HG03442 (cell line): ENCODE data around the gene ZNF318.
"Not testable (repeated sequence)": the region's sequence is repeated elsewhere in the genome, so short reads cannot be mapped to it uniquely, and the experiment has no call there.

Source experiments
- ATAC-seq: cut with Tn5 transposase; IDR thresholded peaks from one replicate; pipeline ENCODE4 v1.9.1; 2021; ENCODE audit warnings: mild to moderate bottlenecking, moderate library complexity; ENCODE audit not compliant: unreplicated experiment

ZNF318 gene

GRCh38 chr6:43369174-43370002 lies at the start of gene ZNF318:
Gene ZNF318 (minus strand): TSS chr6:43369647. CDS start chr6:43369365, 282 bp downstream.
- ATAC-seq: peak; percentile 82

GRCh38 chr6:43416935-43417334 lies 47.5 kb upstream of the ZNF318 start:
- no peak for ATAC-seq

DNA sequence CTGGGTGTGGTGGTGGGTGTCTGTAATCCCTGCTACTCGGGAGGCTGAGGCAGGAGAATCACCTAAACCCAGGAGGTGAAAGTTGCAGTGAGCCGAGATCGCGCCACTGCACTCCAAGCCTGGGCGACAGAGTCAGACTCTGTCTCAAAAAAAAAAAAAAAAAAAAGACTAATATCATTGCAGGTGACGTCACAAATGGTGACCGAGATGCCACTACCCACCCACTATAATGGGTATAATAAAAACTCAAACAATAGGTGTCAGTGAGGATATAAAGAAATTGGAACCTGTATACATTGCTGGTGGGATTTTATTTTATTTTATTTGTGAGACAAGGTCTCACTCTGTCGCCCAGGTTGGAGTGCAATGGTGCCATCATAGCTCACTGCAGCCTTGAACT lies 45.8 kb upstream of the ZNF318 start:
- ATAC-seq: not testable (repeated sequence)

DNA sequence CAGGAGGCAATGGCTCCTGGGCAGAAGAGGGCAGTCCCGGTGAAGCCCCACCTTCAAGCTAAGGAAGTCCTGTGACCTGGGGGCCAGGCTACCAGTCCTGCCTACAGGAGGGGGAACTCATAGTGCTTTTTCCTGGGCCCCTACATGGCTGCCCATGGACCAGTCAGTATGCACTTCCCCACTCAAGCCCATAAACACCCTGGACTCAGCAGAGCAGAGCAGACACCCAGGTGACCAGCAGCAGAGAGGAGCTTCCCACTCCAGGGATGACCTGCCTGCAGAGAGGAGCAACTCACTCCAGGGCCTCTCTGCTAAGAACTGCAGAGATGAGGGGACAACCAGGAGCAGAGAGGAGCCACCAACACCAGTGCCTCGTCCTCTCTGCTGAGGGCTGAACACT lies 43.6 kb upstream of the ZNF318 start:
- ATAC-seq: no peak

GRCh38 chr6:43412541-43412940 lies 43.1 kb upstream of the ZNF318 start:
- ATAC-seq: no peak

DNA sequence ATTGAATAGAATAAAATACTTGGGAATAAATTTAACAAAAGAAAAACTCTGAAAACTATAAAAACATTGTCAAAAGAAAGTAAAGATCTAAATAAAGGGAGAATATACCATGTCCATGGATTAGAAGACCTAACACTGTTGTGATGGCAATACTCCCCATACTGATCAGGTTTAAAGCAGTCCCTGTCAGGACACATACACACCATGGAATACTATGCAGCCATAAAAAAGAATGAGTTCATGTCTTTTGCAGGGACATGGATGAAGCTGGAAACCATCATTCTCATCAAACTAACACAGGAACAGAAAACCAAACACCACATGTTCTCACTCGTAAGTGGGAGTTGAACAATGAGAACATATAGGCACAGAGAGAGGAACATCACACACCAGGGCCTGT lies 41.3 kb upstream of the ZNF318 start:
- not testable (repeated sequence) for ATAC-seq

GRCh38 chr6:43408259-43408658 lies 38.8 kb upstream of the ZNF318 start:
- no peak for ATAC-seq

DNA sequence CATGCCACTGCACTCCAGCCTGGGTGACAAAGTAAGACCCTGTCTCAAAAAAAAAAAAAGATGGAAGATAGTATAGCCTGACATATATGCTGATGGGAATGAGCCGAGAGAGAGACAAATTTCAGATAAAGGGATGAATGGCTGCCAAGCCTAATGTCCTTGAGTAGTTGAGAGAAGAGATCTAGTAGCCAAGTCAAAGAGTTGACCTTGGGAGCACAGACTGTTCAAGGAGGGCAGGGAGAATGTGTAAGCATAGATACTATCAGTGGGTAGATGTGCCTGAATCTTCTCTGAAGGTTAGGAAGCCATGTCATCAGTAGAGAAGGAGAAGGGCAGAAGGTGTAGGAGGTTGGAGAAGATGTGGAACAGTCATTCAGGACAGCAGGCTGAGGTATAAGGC lies 37.8 kb upstream of the ZNF318 start:
- ATAC-seq: no peak

- no peak for ATAC-seq
Measured at GRCh38 chr6:43405354-43405753, 35.9 kb upstream of the ZNF318 start.

GRCh38 chr6:43402820-43403219 lies 33.4 kb upstream of the ZNF318 start:
- no peak for ATAC-seq

DNA sequence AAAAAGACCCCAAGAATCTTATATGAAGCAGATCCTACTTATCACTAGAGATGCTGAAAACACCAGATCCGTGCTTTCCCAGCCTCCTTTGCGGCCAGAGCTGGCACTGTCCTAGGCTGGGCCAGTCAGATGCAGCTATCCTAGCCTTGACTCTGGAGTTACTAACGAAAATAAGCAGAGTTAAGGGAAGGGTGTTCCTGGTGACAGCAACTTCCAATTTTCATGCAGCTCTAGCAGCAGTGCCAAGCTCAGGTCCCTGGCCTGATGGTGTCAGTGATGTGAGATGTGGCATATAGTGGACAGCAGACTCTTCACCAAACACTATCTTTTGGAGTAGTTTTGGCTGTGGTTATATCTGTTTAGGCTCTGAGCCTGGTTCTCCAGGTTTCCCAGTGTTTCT lies 32.3 kb upstream of the ZNF318 start:
- ATAC-seq: no peak

GRCh38 chr6:43399932-43400487 lies 30.6 kb upstream of the ZNF318 start:
- ATAC-seq: no peak

GRCh38 chr6:43396408-43397149 lies 27.1 kb upstream of the ZNF318 start:
- ATAC-seq: no peak

DNA sequence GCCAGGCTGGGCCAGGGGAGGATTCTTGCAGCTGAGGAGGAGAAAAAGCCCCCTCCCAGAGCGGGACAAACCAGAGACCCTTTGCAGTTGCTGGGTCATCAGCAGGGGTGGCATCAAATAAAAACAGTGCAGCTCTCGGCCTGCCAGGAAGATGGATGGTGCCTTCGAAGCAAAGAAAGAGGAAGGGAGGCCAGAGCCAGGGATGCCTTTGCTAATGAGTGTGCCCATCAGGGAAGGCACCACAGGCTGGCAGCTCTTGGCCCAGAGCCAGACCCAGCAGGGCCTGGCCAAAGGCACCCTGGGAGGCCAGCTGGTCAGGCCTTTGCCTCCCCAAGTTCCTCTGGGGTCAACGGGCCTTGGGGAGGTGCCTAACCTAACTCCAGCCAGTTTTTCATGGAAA lies 26.3 kb upstream of the ZNF318 start:
- no peak for ATAC-seq

DNA sequence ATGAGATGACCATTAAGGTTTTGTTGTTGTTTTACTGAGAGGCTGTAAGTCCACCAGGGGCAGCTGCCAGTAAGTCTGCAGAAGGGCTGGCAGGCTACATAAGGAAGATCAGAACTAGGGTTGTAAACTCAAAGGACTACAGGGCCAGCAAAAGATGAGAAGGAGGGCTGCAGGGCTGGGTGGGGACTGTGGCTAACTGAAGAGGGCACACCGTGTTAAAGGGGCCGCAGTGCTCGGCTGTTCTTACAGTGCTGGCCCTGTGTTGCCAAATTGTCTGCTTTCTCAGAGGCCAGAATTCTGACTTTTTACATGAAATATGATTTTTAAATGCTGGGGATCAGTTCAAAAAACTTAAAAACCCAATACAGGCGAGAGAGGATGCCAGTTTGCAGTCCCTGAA lies 25.5 kb upstream of the ZNF318 start:
- no peak for ATAC-seq

GRCh38 chr6:43393602-43394001 lies 24.2 kb upstream of the ZNF318 start:
- no peak for ATAC-seq

DNA sequence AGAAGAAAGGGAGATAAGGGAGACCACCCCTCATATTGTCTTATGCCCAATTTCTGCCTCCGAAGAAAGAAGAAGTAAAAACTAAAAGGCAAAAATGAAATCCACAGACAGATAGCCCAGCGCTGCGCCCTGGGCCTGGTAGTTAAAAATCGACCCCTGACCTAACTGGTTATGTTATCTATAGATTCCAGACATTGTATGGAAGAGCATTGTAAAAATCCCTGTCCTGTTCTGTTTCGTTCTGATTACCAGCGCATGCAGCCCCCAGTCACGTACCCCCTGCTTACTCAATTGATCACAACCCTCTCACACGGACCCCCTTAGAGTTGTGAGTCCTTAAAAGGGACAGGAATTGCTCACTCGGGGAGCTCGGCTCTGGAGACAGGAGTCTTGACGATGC lies 23.7 kb upstream of the ZNF318 start:
- not testable (repeated sequence) for ATAC-seq

DNA sequence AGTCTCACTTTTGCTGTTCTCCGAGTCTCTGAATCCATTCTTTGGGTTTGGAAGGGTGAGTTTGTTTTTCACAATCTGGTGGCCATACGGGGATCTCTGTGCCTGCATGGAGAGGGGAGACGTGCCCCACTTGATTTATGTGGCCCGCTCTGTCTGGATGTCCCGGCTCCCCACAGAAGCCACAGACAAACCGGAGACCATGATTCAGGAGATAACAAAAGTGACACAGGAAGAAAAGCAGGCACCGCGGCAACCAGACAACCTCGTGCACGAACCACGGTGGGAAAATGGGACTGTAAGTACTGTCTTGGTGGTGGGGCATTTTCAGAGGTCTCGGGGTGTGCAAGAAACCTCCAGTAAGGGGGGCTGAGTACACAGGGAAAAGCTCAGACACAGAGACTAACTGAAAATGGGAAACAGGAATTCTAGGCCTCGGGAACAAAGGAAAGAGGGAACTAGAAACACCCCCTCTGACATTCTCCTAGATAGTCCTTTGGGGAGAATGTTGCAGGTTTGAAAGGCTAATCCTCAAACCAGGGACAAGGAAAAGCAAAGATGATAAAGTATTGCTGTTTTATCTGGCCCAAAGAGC lies 22.1 kb upstream of the ZNF318 start:
- no peak for ATAC-seq

- not testable (repeated sequence) for ATAC-seq
Measured at GRCh38 chr6:43390753-43391439, 21.4 kb upstream of the ZNF318 start.

- ATAC-seq: no peak
Measured at GRCh38 chr6:43389730-43390295, 20.4 kb upstream of the ZNF318 start.

- no peak for ATAC-seq
Measured at GRCh38 chr6:43386492-43386891, 17.0 kb upstream of the ZNF318 start.
